ENCODE results near the gene KRTAP2-4.
"Not testable (repeated sequence)": the region's sequence is repeated elsewhere in the genome, so short reads cannot be mapped to it uniquely, and the experiment has no call there.

The KRTAP2-4 gene

GRCh38 chr17:41082626-41083025 is 16.9 kb upstream of the KRTAP2-4 start:
- DNase-seq (ENCODE audit: low read depth) = no peak
- H3K4me3 ChIP-seq (ENCODE audit: low read depth, low read length) = no peak overlapping the region

GRCh38 chr17:41076788-41077187 is 11.1 kb upstream of the KRTAP2-4 start:
- DNase-seq (ENCODE audit: low read depth) = no peak
- no peak overlapping the region for H3K4me3 ChIP-seq (ENCODE audit: low read depth, low read length)

More at GRCh38 chr17:41082626-41083025, 16.9 kb upstream of the KRTAP2-4 start:
- TF ChIP-seq CTCF (IDR thresholded peaks at IDR 0.05; ENCODE audit: control insufficient read depth, extremely low read depth, insufficient read depth) = no peak

GRCh38 chr17:41073676-41074075 is 8.0 kb upstream of the KRTAP2-4 start:
- DNase-seq (ENCODE audit: low read depth) = no peak
- no peak for TF ChIP-seq CTCF (IDR thresholded peaks at IDR 0.05; ENCODE audit: control insufficient read depth, extremely low read depth, insufficient read depth)
- no peak overlapping the region for H3K4me3 ChIP-seq (ENCODE audit: low read depth, low read length)

More at GRCh38 chr17:41076788-41077187, 11.1 kb upstream of the KRTAP2-4 start:
- TF ChIP-seq CTCF (IDR thresholded peaks at IDR 0.05; ENCODE audit: control insufficient read depth, extremely low read depth, insufficient read depth) = no peak

GRCh38 chr17:41071606-41072360 is 6.1 kb upstream of the KRTAP2-4 start:
- no peak overlapping the region for H3K4me3 ChIP-seq (ENCODE audit: low read depth, low read length)
- TF ChIP-seq CTCF (IDR thresholded peaks at IDR 0.05; ENCODE audit: control insufficient read depth, extremely low read depth, insufficient read depth) = no peak
- no peak for DNase-seq (ENCODE audit: low read depth)

- no peak overlapping the region for H3K4me3 ChIP-seq (ENCODE audit: low read depth, low read length)
- no peak for DNase-seq (ENCODE audit: low read depth)
- no peak for TF ChIP-seq CTCF (IDR thresholded peaks at IDR 0.05; ENCODE audit: control insufficient read depth, extremely low read depth, insufficient read depth)
Observed at GRCh38 chr17:41069031-41069430, 3.4 kb upstream of the KRTAP2-4 start.

- no peak for DNase-seq (ENCODE audit: low read depth)
- no peak overlapping the region for H3K4me3 ChIP-seq (ENCODE audit: low read depth, low read length)
- no peak for TF ChIP-seq CTCF (IDR thresholded peaks at IDR 0.05; ENCODE audit: control insufficient read depth, extremely low read depth, insufficient read depth)
Observed at GRCh38 chr17:41067281-41067680, 1.6 kb upstream of the KRTAP2-4 start.

GRCh38 chr17:41065016-41065689 is 526 bp downstream of the KRTAP2-4 start:
- H3K4me3 ChIP-seq (ENCODE audit: low read depth, low read length); DNase-seq (ENCODE audit: low read depth): not testable (repeated sequence)
